DND-41 (cell line): ENCODE results near the gene LTF.

ENCODE experiments used
- CTCF ChIP-seq: IDR thresholded peaks from 2 replicates; pipeline ENCODE4 v1.5.1; 2012; ENCODE audit warnings: borderline replicate concordance, low read length, moderate library complexity, mild to moderate bottlenecking; ENCODE audit not compliant: poor library complexity, severe bottlenecking; ENCODE audit errors: extremely low read depth
- EZH2 ChIP-seq: IDR thresholded peaks from 3 replicates; pipeline ENCODE4 v1.6.1; 2012; ENCODE audit warnings: borderline replicate concordance, low read depth, mild to moderate bottlenecking, moderate library complexity, low read length, inconsistent platforms; ENCODE audit not compliant: severe bottlenecking

- no peak for TF ChIP-seq EZH2
- TF ChIP-seq CTCF = no peak
Observed at GRCh38 chr3:46456118-46456517, 8.6 kb downstream of the LTF start.
